GM12801 (cell line): ENCODE data around the gene DENND1B.

Experiments used
- TF ChIP-seq, protein P1 (sequence below): IDR thresholded peaks from one replicate; pipeline ENCODE4 v1.5.1; 2011; ENCODE audit warnings: control low read depth; ENCODE audit not compliant: insufficient read length; ENCODE audit errors: extremely low read depth

DENND1B gene

DNA sequence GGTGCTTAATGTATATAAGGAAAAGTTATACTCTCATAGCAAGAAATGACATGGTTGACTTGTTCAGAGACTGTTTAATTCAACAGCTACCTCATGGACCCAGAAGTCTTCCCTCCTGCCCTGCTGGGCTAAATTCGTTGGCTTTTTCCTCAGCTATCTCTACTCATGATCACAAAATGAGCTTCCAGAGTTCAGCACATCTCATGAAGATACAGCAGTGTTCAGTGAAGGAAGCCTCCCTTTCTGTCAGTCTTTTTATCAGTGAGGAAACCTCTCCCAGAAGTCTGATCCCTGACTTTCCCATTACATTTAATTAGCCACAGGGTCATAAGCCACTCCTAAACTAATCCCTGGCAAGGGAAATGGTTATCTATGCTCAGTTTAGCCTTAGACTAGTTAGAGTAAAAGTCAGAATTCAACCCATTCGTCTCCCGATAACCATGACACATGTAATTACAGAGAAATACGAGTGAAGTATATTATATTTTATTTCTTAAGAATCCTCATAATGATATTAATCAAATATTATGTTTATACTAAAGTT, 97.5 kb downstream of the DENND1B start:
- TF ChIP-seq, protein P1, sequence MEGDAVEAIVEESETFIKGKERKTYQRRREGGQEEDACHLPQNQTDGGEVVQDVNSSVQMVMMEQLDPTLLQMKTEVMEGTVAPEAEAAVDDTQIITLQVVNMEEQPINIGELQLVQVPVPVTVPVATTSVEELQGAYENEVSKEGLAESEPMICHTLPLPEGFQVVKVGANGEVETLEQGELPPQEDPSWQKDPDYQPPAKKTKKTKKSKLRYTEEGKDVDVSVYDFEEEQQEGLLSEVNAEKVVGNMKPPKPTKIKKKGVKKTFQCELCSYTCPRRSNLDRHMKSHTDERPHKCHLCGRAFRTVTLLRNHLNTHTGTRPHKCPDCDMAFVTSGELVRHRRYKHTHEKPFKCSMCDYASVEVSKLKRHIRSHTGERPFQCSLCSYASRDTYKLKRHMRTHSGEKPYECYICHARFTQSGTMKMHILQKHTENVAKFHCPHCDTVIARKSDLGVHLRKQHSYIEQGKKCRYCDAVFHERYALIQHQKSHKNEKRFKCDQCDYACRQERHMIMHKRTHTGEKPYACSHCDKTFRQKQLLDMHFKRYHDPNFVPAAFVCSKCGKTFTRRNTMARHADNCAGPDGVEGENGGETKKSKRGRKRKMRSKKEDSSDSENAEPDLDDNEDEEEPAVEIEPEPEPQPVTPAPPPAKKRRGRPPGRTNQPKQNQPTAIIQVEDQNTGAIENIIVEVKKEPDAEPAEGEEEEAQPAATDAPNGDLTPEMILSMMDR: no peak

DNA sequence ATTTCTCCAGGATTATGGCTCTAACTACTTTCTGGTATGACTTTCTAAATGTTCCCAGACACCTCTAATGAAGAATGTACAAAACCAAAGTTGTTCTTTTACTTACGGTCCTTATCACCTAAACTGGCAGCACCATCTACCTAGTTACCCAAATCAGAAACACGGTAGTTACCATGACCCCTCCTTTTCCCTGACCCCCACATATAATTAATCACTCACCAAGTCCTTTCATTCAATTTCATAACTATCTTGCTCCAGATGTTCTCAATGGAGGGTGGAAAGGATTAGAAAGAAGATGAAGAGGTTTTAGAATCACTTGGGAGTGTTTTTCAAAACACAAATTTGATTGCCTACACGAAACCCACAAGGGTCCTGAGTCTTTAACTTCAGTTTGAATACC, 98.0 kb downstream of the DENND1B start:
- TF ChIP-seq, protein P1: no peak

DNA sequence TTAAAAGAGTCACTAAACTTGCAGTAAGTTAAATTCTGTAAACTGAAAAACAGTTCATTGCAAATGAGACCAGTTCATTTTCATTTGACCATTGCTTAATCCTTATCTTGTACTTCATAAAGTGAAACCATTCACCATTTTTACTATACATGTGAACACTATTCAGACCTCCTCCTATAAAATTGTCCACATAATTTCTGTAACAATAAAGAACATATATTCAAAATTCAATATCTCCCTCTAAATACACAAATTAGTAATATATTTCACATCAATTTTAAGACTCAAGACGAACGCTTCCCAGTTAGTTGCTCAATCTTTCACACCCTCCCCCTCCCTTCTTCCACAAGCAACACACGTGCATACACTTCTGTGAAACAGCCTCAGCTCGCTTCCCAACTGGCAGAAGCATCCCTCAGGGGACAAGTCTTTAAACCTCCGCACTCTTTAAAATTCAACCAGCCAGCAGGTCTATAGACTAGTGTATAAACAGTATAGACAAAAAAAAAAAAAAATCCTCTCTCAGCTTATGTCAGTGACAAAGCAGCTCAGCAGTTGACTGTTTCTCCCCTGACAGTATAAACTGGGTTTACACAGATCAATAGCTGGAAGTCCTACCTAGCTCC, 99.6 kb downstream of the DENND1B start:
- TF ChIP-seq, protein P1: no peak

DNA sequence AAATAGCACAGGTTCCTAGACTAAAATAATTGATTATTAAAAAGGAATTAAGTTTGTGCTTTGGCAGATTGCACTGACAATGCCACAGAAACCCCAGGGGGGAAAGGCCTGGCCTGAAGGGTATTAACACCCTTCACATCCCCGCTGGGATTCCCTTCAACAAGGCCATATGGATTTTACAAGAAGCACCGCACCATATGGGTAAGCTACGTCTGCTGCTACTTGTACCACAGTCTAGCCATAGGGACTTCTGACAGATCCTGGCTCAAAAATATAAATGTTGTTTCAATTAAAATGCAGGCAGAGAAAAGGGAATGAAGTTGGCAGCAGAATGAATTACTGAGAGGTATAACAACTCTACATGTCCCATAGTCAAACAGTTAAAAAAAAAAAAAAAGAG, 101.0 kb downstream of the DENND1B start:
- TF ChIP-seq, protein P1: no peak

DNA sequence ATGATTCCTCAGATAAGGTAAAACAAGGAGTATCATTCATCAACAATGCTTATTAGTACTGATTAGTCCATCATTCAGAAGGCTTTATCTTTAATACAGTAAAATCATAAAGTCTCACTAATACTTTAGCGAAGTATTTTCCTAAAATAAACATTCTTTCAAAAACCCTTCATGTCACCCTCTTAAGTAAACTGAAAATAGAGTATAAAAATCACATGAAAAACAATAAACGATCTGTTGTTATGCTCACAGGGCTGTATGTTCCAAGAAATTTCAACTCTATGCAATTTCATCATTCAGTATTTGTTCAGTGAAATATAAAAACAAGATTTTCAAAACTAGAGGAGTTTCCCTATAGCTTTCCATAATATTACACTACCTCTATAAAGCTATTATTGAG, 102.0 kb downstream of the DENND1B start:
- TF ChIP-seq, protein P1: no peak

DNA sequence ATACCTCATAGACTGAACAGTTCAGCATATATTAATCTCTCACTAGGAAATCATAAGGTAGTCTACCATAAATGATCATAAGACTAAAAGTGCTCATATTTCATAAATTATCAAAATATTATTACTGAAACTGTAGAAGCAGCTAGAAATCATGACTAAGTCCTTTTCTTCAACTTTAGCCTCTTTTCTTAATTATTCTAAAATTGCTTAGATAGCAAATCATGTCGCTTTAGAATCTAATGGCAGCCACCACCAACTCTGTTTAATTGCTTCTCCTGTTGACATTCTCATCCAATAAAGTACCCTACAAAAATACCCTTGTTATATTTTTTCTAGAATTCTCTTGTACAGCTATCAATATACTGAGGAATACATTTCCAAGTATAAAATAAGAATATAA, 102.9 kb downstream of the DENND1B start:
- TF ChIP-seq, protein P1: no peak

DNA sequence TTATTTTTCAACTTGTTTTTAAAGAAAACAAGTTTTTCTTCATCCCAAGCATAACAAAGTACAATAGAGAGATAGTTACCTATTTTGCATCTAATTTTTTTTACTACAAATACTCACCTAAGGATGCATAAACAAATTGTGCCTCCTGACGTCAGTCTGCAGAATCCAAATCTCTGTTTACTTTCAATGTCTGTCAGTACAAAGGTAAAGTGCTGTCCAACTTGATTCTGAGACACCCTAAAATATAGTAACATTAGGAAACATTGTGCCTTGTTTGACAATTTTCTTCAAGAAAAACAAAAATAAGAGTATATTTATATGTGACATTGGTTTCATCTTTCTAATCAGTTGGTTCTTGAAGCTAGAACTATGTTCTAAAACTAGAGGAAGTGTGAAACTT, 103.4 kb downstream of the DENND1B start:
- TF ChIP-seq, protein P1: no peak
